Panc1 (cell line): ENCODE results near the gene CDKN1C.

Experiments used
- POLR2AphosphoS5 ChIP-seq: IDR thresholded peaks from 2 replicates; pipeline ENCODE4 v1.6.1; 2012; ENCODE audit warnings: mild to moderate bottlenecking, low read depth, low read length, moderate library complexity
- TF ChIP-seq, protein P1 (sequence below): fragments of 450-650 bp; IDR thresholded peaks from 2 replicates; pipeline ENCODE4 v1.5.1; 2017; ENCODE audit warnings: mild to moderate bottlenecking

DNA sequence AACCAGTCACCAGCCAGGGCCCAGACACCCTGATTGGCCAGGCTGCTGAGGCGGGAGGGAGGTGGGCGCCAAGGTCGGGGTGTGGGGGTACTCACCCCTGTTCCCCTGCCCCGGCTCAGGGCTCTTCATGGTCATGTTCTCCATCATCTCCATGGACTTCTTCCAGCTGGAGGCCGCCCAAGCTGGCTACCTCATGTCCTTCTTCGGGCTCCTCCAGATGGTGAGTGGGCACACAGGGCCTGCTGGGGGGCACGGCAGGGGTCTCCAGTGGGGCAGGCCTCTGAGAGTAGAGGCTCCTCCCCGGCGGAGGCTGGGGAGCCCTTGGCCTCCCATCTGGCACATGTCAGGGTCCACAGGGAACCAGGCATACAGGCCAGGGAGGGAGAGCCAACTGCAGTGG is 33.6 kb upstream of the CDKN1C start:
- TF ChIP-seq, protein P1, sequence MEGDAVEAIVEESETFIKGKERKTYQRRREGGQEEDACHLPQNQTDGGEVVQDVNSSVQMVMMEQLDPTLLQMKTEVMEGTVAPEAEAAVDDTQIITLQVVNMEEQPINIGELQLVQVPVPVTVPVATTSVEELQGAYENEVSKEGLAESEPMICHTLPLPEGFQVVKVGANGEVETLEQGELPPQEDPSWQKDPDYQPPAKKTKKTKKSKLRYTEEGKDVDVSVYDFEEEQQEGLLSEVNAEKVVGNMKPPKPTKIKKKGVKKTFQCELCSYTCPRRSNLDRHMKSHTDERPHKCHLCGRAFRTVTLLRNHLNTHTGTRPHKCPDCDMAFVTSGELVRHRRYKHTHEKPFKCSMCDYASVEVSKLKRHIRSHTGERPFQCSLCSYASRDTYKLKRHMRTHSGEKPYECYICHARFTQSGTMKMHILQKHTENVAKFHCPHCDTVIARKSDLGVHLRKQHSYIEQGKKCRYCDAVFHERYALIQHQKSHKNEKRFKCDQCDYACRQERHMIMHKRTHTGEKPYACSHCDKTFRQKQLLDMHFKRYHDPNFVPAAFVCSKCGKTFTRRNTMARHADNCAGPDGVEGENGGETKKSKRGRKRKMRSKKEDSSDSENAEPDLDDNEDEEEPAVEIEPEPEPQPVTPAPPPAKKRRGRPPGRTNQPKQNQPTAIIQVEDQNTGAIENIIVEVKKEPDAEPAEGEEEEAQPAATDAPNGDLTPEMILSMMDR: no peak
- no peak for TF ChIP-seq POLR2AphosphoS5
